Tibial artery (tissue), 4 donors: Measurements from ENCODE around the gene STRADB.

Experiments used
- DNase-seq, 2 donors: peaks; one replicate each; pipeline ENCODE4 v3.0.0-alpha.2; 2019
- H3K27ac ChIP-seq, 2 donors: fragments of 200-600 bp; sonication (generic) in 1 of 2; 1 replicate in 1 of 2; 2 replicates in 1 of 2; pipeline ENCODE4 v1.5.1; 2018 to 2019; ENCODE audit warnings: mild to moderate bottlenecking in 1 of 2
- H3K27me3 ChIP-seq, 2 donors: fragments of 200-600 bp; sonication (generic) in 1 of 2; one replicate each; pipeline versions ENCODE4 v1.5.1 to v1.6.0; 2016 to 2019
- H3K36me3 ChIP-seq, 3 donors: fragments of 200-600 bp; sonication (generic) in 2 of 3; one replicate each; pipeline ENCODE4 v1.5.1; 2016 to 2019; ENCODE audit warnings: mild to moderate bottlenecking in 2 of 3
- H3K4me1 ChIP-seq, 4 donors: fragments of 200-600 bp; sonication (generic) in 2 of 4; 1 replicate in 3 of 4; 2 replicates in 1 of 4; pipeline ENCODE4 v1.5.1; 2016 to 2019
- H3K4me3 ChIP-seq, 2 donors: fragments of 200-600 bp; sonication (generic) in 1 of 2; 1 replicate in 1 of 2; 2 replicates in 1 of 2; pipeline ENCODE4 v1.5.1; 2018 to 2019; ENCODE audit warnings: mild to moderate bottlenecking in 2 of 2
- H3K9me3 ChIP-seq, 3 donors: fragments of 200-600 bp; sonication (generic) in 1 of 3; one replicate each; pipeline ENCODE4 v1.5.1; 2016 to 2019
- CTCF ChIP-seq, 2 experiments: fragments of 200-600 bp in 1 of 2; fragments of 450-650 bp in 1 of 2; IDR thresholded peaks; one replicate each; pipeline ENCODE4 v1.5.1; 2017 to 2019; ENCODE audit warnings: antibody characterized with exemption in 2 of 2, mild to moderate bottlenecking in 1 of 2, moderate library complexity in 1 of 2
- intact Hi-C: fragments of 100-400 bp; cut with DNase I; formaldehyde crosslinking; loops from one replicate; pipeline ENCODE4 v1.15.0; 2023; ENCODE audit warnings: low total_unique reads

Gene STRADB

DNA sequence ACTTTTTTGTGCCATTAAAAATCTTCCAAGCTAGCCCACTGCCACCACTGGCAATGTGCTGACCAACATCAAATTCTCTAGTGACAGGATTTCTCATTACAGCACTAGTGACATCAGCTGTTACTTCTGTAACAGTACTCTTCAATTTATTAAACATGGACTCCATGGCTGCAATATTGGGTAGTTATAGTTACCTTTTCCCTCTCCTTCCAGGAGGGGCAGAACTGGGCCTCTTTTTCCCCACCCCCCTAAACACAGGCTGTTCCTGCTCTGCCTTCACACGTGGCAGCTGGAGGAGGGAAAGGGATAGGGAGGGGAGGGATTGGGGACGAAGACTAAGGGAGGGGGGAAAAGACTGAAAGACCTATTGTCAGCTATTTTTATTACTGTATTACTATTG is 38.4 kb upstream of the STRADB start:
- Histone ChIP-seq H3K9me3 (no peaks in the 10 kb centered on the region), H3K4me1 (peaks cover 0 to 87% (median 56%) of the 10 kb centered on the region in 4 donors), H3K36me3 (no peaks in the 10 kb centered on the region), H3K27me3 (no peaks in the 10 kb centered on the region), H3K27ac (peak overlapping the region; percentile 62 to 65), H3K4me3 (no peak overlapping the region)
- no peak for DNase-seq
- intact Hi-C loops, result no loop called here
- TF ChIP-seq CTCF (IDR thresholded peaks at IDR 0.05), result no peak

DNA sequence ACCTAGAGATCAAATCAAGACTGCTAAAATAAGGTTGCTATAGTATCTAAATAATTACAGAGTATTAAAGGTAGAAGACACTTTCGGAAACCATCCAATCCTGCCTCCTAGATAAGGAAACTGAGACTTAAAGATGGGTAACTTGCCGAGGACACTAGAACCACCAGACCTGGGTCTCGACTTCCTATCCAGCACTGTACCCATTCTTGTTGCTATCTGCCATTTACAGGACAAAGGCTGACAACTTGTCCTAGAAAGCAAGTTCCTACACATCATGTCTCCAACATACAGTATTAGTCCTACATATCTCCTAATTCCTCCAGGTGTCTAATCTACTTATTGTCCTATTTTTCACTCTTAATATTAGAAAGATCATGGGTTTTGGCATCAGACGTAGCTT is 38.0 kb upstream of the STRADB start:
- TF ChIP-seq CTCF (IDR thresholded peaks at IDR 0.05), result no peak

DNA sequence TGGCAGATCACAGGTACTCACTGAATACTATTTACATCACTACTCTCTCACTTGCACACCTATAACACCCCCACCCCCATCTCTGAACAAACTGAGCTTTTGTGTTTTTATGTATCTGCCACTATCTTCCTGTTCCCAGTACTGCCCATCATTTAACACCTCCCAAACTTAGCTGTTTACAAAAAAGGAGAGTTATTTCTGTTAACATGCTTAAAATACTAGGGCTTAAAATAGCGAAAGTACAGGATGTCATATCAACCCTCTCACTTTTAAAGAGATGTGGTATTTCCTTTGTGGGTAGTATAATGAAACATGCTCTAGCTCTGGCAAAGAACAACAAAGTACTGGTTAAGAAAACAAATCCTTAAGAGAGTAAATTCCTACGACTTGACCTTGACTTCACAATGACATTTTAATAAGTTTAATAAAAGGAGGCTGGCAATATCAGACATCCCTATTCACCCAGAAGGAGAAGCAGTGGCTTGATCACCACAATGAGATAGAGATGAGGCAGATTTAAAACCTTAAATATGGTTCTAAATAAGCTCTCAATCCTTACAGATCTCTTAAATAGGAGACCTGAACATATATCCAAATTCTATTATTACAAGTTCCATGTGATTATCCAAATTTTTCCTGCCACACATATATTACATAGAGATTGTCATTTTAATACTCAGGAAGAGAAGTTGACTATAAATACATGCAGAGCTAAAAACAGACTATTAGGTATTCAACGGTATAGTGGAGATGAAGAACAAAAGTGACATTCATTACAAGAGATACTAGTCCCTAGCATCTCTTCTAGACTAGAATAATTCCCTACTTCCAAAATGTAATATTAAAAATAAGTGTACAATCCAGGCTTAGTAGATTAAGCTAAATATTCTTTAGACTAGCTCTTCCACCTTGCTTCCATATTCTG is 37.2 kb upstream of the STRADB start:
- H3K36me3 ChIP-seq, result no peaks in the 10 kb centered on the region
- H3K4me1 ChIP-seq, result peaks cover 0 to 74% (median 52%) of the 10 kb centered on the region in 4 donors
- no peak for TF ChIP-seq CTCF (IDR thresholded peaks at IDR 0.05)
- no peak for DNase-seq
- peak overlapping the region in 1 of 2 donors; percentile 6 for H3K4me3 ChIP-seq
- intact Hi-C loops, result no loop called here
- no peaks in the 10 kb centered on the region for H3K9me3 ChIP-seq
- H3K27me3 ChIP-seq, result no peaks in the 10 kb centered on the region
- peak overlapping the region; percentile 62 to 65 for H3K27ac ChIP-seq

More for the DNA sequence above, 38.0 kb upstream of the STRADB start:
- no peak for DNase-seq
- Histone ChIP-seq H3K27ac (peak overlapping the region; percentile 62 to 65), H3K4me3 (no peak overlapping the region), H3K36me3 (no peaks in the 10 kb centered on the region), H3K9me3 (no peaks in the 10 kb centered on the region), H3K4me1 (peaks cover 0 to 83% (median 55%) of the 10 kb centered on the region in 4 donors), H3K27me3 (no peaks in the 10 kb centered on the region)
- intact Hi-C loops, result no loop called here

DNA sequence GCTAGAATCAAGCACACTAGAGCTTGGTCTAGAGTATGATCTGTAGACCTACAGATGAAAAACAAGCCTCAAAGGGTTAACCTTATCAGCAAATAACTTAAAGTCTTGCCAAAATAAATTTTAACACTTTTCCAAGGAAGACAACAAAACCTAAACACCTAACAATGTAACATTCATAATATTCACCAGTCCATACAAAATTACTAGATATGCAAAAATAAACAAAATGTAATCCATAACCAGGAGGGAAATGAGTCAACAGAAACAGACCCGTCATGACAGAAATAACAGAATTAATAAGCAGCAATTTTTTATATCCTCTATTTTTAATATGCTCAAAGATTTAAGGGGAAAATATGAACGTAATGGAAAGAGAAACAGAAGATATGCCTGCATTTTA is 36.4 kb upstream of the STRADB start:
- no peak for DNase-seq
- peak overlapping the region; percentile 62 to 65 for H3K27ac ChIP-seq
- H3K9me3 ChIP-seq, result no peaks in the 10 kb centered on the region
- no peaks in the 10 kb centered on the region for H3K36me3 ChIP-seq
- no peaks in the 10 kb centered on the region for H3K27me3 ChIP-seq
- TF ChIP-seq CTCF (IDR thresholded peaks at IDR 0.05), result no peak
- intact Hi-C loops, result no loop called here
- no peak overlapping the region for H3K4me3 ChIP-seq
- H3K4me1 ChIP-seq, result peaks cover 0 to 68% (median 45%) of the 10 kb centered on the region in 4 donors

DNA sequence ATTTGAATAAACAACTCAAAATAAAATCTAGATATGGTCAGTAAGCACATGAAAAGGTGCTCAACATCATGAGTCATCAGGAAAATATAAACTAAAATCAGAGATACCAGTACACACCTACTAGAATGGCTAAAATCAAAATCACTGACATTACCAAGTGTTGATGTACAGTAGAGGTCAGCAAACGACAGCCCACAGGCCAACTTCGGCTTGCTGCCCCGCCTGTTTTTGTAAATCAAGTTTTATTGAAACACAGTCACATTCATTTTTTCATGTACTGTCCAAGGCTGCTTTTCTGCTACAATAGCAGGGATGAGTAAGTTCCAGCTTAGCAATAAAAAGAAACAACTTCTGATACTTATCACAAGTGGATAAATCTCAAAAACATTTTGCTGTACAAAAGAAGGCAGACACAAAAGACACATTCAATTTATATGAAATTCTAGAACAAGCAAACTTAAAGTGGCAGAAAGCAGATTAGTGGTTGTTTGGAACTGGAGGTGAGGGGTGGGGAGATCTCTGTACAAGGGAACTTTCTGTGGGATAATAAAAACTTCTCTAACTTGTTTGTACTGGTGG is 32.4 kb upstream of the STRADB start:
- intact Hi-C loops, result no loop called here
- Histone ChIP-seq H3K4me1 (peaks cover 0 to 55% (median 17%) of the 10 kb centered on the region in 4 donors), H3K36me3 (no peaks in the 10 kb centered on the region), H3K27ac (peak overlapping the region in 1 of 2 donors; percentile 13), H3K27me3 (no peaks in the 10 kb centered on the region), H3K9me3 (no peaks in the 10 kb centered on the region), H3K4me3 (no peak overlapping the region)
- no peak for TF ChIP-seq CTCF (IDR thresholded peaks at IDR 0.05)
- no peak for DNase-seq
